B cell (primary cell): ENCODE results near the gene IGBP1. TPM values are rescaled to one million over a fixed set of nuclear protein-coding genes. Genes with fewer than 3 reads are reported as not detected.

Experiments used
- ATAC-seq: fragments of 200-7000 bp; cut with Tn5 transposase; one replicate; pipeline ENCODE4 v1.10.0; 2021; ENCODE audit warnings: low read depth, mild to moderate bottlenecking, moderate number of reproducible peaks, moderate library complexity
- CTCF ChIA-PET: fragments of 350-600 bp; sonication (Branson Sonifier 250); formaldehyde crosslinking; loops from one replicate; lab custom pipeline; 2021; ENCODE audit warnings: antibody characterized with exemption, inconsistent platforms; lab: Charles Lee
- POLR2A ChIA-PET: fragments of 350-600 bp; sonication (Branson Sonifier 250); formaldehyde crosslinking; loops from one replicate; lab custom pipeline; 2021; ENCODE audit warnings: antibody characterized with exemption; lab: Charles Lee
- DNase-seq: peaks from one replicate; pipeline ENCODE4 v3.0.0; 2013
- H2AFZ ChIP-seq: 2 replicates; pipeline ENCODE4 v1.6.1; 2012; ENCODE audit warnings: mild to moderate bottlenecking, low read depth, low read length; ENCODE audit not compliant: insufficient read depth, poor library complexity, severe bottlenecking
- H3K27ac ChIP-seq, 2 donors: 1 replicate in 1 of 2; 2 replicates in 1 of 2; pipeline ENCODE4 v1.5.1; 2012 to 2013; ENCODE audit warnings: low read length in 2 of 2, mild to moderate bottlenecking in 2 of 2, moderate library complexity in 1 of 2
- H3K27me3 ChIP-seq, 4 experiments: fragments of 200-600 bp in 1 of 4; sonication (generic) in 1 of 4; replicated peaks in 1 of 4; 1 replicate in 2 of 4; 2 replicates in 2 of 4; pipeline versions ENCODE4 v1.6.1 to v1.7.0; 2013 to 2016; ENCODE audit warnings: low read length in 3 of 4, mild to moderate bottlenecking in 2 of 4, mixed read lengths in 1 of 4, moderate library complexity in 1 of 4; ENCODE audit not compliant: insufficient read depth in 4 of 4, control insufficient read depth in 3 of 4; ENCODE audit errors: control extremely low read depth in 1 of 4
- H3K36me3 ChIP-seq, 2 experiments: replicated peaks in 1 of 2; 1 replicate in 1 of 2; 2 replicates in 1 of 2; pipeline versions ENCODE4 v1.6.1 to v1.7.1; 2013; ENCODE audit warnings: low read length in 1 of 2; ENCODE audit not compliant: insufficient read depth in 2 of 2, control insufficient read depth in 1 of 2; ENCODE audit errors: control extremely low read depth in 1 of 2, extremely low read depth in 1 of 2
- H3K4me1 ChIP-seq, 2 donors: fragments of 200-600 bp in 1 of 2; sonication (generic) in 1 of 2; 1 replicate in 1 of 2; 2 replicates in 1 of 2; pipeline versions ENCODE4 v1.5.1 to v1.6.1; 2013 to 2017; ENCODE audit warnings: low read length in 2 of 2; ENCODE audit not compliant: control insufficient read depth in 2 of 2, insufficient read depth in 2 of 2
- H3K4me2 ChIP-seq: replicated peaks from 2 replicates; pipeline ENCODE3; 2012; ENCODE audit warnings: mild to moderate bottlenecking, low read depth, low read length; ENCODE audit not compliant: poor library complexity, severe bottlenecking
- H3K4me3 ChIP-seq, 5 experiments: fragments of 200-600 bp in 1 of 5; sonication (generic) in 1 of 5; 1 replicate in 3 of 5; 2 replicates in 2 of 5; pipeline versions ENCODE4 v1.5.1 to v1.7.0; 2011 to 2016; ENCODE audit warnings: low read length in 4 of 5, mild to moderate bottlenecking in 4 of 5, low read depth in 2 of 5, control low read depth in 1 of 5, moderate library complexity in 1 of 5; ENCODE audit not compliant: insufficient read depth in 1 of 5; ENCODE audit errors: control extremely low read depth in 1 of 5, extremely low read depth in 1 of 5
- H3K79me2 ChIP-seq: fragments of 200-600 bp; sonication (generic); one replicate; pipeline ENCODE4 v1.6.0; 2016; ENCODE audit warnings: low read length; ENCODE audit not compliant: control insufficient read depth, insufficient read depth
- H3K9ac ChIP-seq: fragments of 200-600 bp; sonication (generic); 2 replicates; pipeline ENCODE4 v1.6.1; 2017; ENCODE audit warnings: mild to moderate bottlenecking, low read length, moderate library complexity
- H3K9me3 ChIP-seq, 3 donors: one replicate each; pipeline versions ENCODE4 v1.6.1 to v1.7.1; 2013; ENCODE audit warnings: low read length in 2 of 3; ENCODE audit not compliant: control insufficient read depth in 2 of 3, insufficient read depth in 1 of 3; ENCODE audit errors: control extremely low read depth in 1 of 3
- H4K20me1 ChIP-seq: 2 replicates; pipeline ENCODE4 v1.6.0; 2012; ENCODE audit warnings: mild to moderate bottlenecking, low read length; ENCODE audit not compliant: insufficient read depth, control insufficient read depth, poor library complexity, severe bottlenecking
- H3K27ac Mint-ChIP-seq: one replicate; pipeline ENCODE4 v1.8.0; 2021; ENCODE audit warnings: mixed read lengths
- H3K27me3 Mint-ChIP-seq: one replicate; pipeline ENCODE4 v1.8.0; 2021; ENCODE audit warnings: mixed read lengths
- H3K4me1 Mint-ChIP-seq: one replicate; pipeline ENCODE4 v1.8.0; 2021; ENCODE audit warnings: mixed read lengths
- H3K4me3 Mint-ChIP-seq: one replicate; pipeline ENCODE4 v1.8.0; 2021; ENCODE audit warnings: mixed read lengths
- H3K9me3 Mint-ChIP-seq: one replicate; pipeline ENCODE4 v1.8.0; 2022; ENCODE audit warnings: mixed read lengths; ENCODE audit not compliant: insufficient read depth
- EZH2 ChIP-seq: IDR thresholded peaks from 2 replicates; pipeline ENCODE4 v1.6.1; 2012; ENCODE audit warnings: borderline replicate concordance, low read depth, mild to moderate bottlenecking, moderate library complexity, low read length; ENCODE audit not compliant: insufficient read depth, poor library complexity, severe bottlenecking
- WGBS: methylation state at CpG from one replicate; pipeline ENCODE4 v1.1.5; 2013; ENCODE audit warnings: missing lambda C conversion rate; ENCODE audit not compliant: insufficient coverage; 5-methylcytosine and 5-hydroxymethylcytosine counted together
- intact Hi-C: fragments of 100-400 bp; cut with micrococcal nuclease; formaldehyde crosslinking; loops from one replicate; pipeline ENCODE4 v1.10.0; 2022
- polyA plus RNA-seq: library from polyadenylated mRNA; depleted of rRNA; stranded (reverse); fragments of >200 nt; gene quantifications from 2 replicates; pipeline ENCODE4 v1.2.3, GENCODE V29; 2012
- total RNA-seq, 2 donors: library from RNA; stranded (reverse); fragments of 120-200 nt in 1 of 2; gene quantifications; 1 replicate in 1 of 2; 2 replicates in 1 of 2; pipeline versions ENCODE4 v1.2.3 to v1.2.4, GENCODE V29; 2013 to 2022
- TF ChIP-seq, protein P1 (sequence below): fragments of 200-600 bp; IDR thresholded peaks from one replicate; pipeline ENCODE4 v1.8.0; 2022; ENCODE audit warnings: antibody characterized with exemption, mild to moderate bottlenecking

IGBP1 gene
- total and polyA plus RNA-seq, 2 donors (not counting 1 experiment from before 2014, with no cell fraction given): 45.3 to 54.7 TPM

DNA sequence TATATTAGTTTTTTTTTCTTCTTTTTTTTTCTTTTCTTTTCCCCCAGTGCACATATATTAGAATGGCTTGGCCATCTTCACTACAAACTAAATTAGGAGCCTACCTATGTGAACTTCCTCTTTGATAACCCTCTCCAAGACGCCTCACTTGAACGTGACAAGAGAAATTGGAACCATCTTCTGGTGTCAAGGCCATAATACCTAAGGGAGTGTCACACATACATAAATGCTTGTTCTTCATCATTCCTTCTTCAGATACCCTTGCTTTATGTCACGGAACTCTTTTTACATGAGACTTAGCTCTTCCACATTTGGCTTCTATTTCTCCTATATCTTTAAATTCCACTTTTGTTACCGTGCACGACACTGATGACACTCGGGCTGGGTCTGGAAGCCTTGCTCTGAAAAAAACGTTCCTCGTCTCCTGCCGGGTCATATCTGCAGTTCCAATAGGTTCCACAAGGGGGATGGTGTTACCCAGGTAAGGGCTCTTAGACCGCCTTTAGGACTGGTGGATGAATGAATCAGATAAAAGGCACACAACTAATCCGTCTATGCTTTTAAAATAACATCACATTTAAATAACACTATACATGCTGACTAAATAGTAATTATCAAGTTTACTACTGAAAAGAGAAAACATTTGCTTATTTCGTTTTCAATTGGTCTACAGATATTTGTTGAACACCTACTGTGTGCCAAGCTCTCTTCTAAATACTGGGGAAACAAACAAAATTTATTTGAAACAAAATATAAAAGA is 63.9 kb downstream of the IGBP1 start:
- Histone ChIP-seq H3K9me3 (no peaks in the 10 kb centered on the region), H3K4me2 (peak overlapping the region; percentile 41), H4K20me1 (no peaks in the 10 kb centered on the region), H3K79me2 (no peaks in the 10 kb centered on the region), H3K4me3 (no peak overlapping the region), H3K9ac (no peak overlapping the region), H3K27me3 (no peaks in the 10 kb centered on the region), H2AFZ (peak overlapping the region; percentile 56), H3K4me1 (no peaks in the 10 kb centered on the region), H3K27ac (no peak overlapping the region), H3K36me3 (no peaks in the 10 kb centered on the region)
- POLR2A ChIA-PET: no interaction called here
- peak; percentile 67 for ATAC-seq
- Mint-ChIP-seq H3K9me3 (no peaks in the 10 kb centered on the region), H3K27ac (no peak overlapping the region), H3K4me1 (peaks cover 2% of the 10 kb centered on the region), H3K27me3 (no peaks in the 10 kb centered on the region), H3K4me3 (no peak overlapping the region)
- CTCF ChIA-PET: interaction anchor here (0.9 to 2.3 kb wide), 3 partner anchors 64 to 984 kb away, joined by 3 to 10 read pairs (median 4); partner anchors contain the start of gene IGBP1
- TF ChIP-seq, protein P1, sequence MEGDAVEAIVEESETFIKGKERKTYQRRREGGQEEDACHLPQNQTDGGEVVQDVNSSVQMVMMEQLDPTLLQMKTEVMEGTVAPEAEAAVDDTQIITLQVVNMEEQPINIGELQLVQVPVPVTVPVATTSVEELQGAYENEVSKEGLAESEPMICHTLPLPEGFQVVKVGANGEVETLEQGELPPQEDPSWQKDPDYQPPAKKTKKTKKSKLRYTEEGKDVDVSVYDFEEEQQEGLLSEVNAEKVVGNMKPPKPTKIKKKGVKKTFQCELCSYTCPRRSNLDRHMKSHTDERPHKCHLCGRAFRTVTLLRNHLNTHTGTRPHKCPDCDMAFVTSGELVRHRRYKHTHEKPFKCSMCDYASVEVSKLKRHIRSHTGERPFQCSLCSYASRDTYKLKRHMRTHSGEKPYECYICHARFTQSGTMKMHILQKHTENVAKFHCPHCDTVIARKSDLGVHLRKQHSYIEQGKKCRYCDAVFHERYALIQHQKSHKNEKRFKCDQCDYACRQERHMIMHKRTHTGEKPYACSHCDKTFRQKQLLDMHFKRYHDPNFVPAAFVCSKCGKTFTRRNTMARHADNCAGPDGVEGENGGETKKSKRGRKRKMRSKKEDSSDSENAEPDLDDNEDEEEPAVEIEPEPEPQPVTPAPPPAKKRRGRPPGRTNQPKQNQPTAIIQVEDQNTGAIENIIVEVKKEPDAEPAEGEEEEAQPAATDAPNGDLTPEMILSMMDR: peak; percentile 71
- TF ChIP-seq EZH2: no peak
- intact Hi-C loops: loop anchor here (1.0 kb wide), 1 partner anchor 236 kb away; no protein-coding TSS in a partner anchor
- DNase-seq: peak; percentile 66
- WGBS: no CpG with 5 or more reads among the region's 12 CpGs

DNA sequence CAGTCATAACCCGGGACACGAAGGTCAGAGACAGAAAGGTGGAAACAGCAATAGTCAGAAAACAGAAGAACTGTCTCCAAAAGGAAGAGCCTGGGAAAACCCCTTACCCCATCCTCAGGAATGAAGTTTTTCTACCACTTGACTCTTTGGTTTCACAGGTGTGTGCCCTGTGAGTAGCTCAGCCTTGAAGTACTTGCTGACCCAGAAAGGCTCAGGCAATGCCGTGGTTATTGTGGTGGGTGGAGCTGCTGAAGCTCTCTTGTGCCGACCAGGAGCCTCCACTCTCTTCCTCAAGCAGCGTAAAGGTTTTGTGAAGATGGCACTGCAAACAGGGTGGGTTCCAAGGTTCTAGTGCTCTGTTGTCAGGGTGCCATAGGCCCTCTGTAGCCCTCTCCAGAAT is 68.5 kb downstream of the IGBP1 start:
- POLR2A ChIA-PET: no interaction called here
- peaks cover 5% of the 10 kb centered on the region for H3K27me3 Mint-ChIP-seq

More for the DNA sequence above, 68.5 kb downstream of the IGBP1 start:
- WGBS: 73% methylated on average over 2 of the region's 5 CpGs
- Histone ChIP-seq H3K79me2 (no peaks in the 10 kb centered on the region), H4K20me1 (no peaks in the 10 kb centered on the region), H3K4me2 (no peak overlapping the region), H3K36me3 (no peaks in the 10 kb centered on the region), H3K9me3 (no peaks in the 10 kb centered on the region), H3K27ac (no peak overlapping the region), H3K4me3 (no peak overlapping the region), H3K9ac (no peak overlapping the region), H2AFZ (no peak overlapping the region), H3K27me3 (no peaks in the 10 kb centered on the region), H3K4me1 (no peaks in the 10 kb centered on the region)
- Mint-ChIP-seq H3K27ac (no peak overlapping the region), H3K4me1 (peaks cover 2% of the 10 kb centered on the region), H3K4me3 (no peak overlapping the region), H3K9me3 (no peaks in the 10 kb centered on the region)
- CTCF ChIA-PET: no interaction called here
- DNase-seq (no peak), ATAC-seq (no peak)
- intact Hi-C loops: no loop called here
- TF ChIP-seq EZH2: no peak
- TF ChIP-seq, protein P1: no peak
